SK-N-SH treated with all-trans-retinoic acid at 6 μM for 48 hours (cell line): ENCODE results near the gene CTNND2.

Source experiments
- ATAC-seq: fragments of 200-7000 bp; cut with Tn5 transposase; 3 replicates; pipeline ENCODE4 v1.9.1; 2020; ENCODE audit warnings: mild to moderate bottlenecking, moderate library complexity
- ARNTL ChIP-seq: fragments of 450-650 bp; formaldehyde crosslinking; IDR thresholded peaks from 2 replicates; pipeline ENCODE4 v1.5.0; 2020; ENCODE audit warnings: low read depth, mild to moderate bottlenecking, moderate library complexity, borderline replicate concordance
- BACH2 ChIP-seq: fragments of 250-450 bp; sonication (Bioruptor Pico); IDR thresholded peaks from 2 replicates; pipeline ENCODE4 v1.9.0; 2021; ENCODE audit warnings: mild to moderate bottlenecking, borderline replicate concordance
- CREB5 ChIP-seq: fragments of 250-450 bp; sonication (Bioruptor Pico); IDR thresholded peaks from 2 replicates; pipeline ENCODE4 v1.5.1; 2020; ENCODE audit warnings: low read depth, mild to moderate bottlenecking, moderate library complexity
- CSDC2 ChIP-seq: fragments of 250-450 bp; sonication (Bioruptor Pico); IDR thresholded peaks from 2 replicates; pipeline ENCODE4 v1.5.0; 2020; ENCODE audit warnings: mild to moderate bottlenecking, moderate library complexity
- ESRRG ChIP-seq: fragments of 250-450 bp; sonication (Bioruptor Pico); IDR thresholded peaks from 2 replicates; pipeline ENCODE4 v1.6.1; 2021; ENCODE audit warnings: mild to moderate bottlenecking
- ISL1 ChIP-seq: fragments of 250-450 bp; sonication (Bioruptor Pico); IDR thresholded peaks from 2 replicates; pipeline ENCODE4 v2.1.2; 2022; ENCODE audit warnings: mild to moderate bottlenecking, moderate library complexity
- OSR1 ChIP-seq: fragments of 250-450 bp; sonication (Bioruptor Pico); IDR thresholded peaks from 2 replicates; pipeline ENCODE4 v1.8.0; 2022; ENCODE audit warnings: moderate library complexity, mild to moderate bottlenecking, inconsistent platforms
- PATZ1 ChIP-seq: fragments of 250-450 bp; sonication (Bioruptor Pico); IDR thresholded peaks from 2 replicates; pipeline ENCODE4 v1.8.0; 2020; ENCODE audit warnings: mild to moderate bottlenecking, moderate library complexity, borderline replicate concordance
- POU6F1 ChIP-seq: fragments of 250-450 bp; sonication (Bioruptor Pico); IDR thresholded peaks from 2 replicates; pipeline ENCODE4 v1.8.0; 2021; ENCODE audit warnings: low read depth, mild to moderate bottlenecking, moderate library complexity, borderline replicate concordance
- PPARA ChIP-seq: fragments of 250-450 bp; sonication (Bioruptor Pico); IDR thresholded peaks from 2 replicates; pipeline ENCODE4 v1.5.0; 2020; ENCODE audit warnings: mild to moderate bottlenecking, borderline replicate concordance
- RARB ChIP-seq: fragments of 250-450 bp; sonication (Bioruptor Pico); IDR thresholded peaks from 2 replicates; pipeline ENCODE4 v1.8.0; 2021; ENCODE audit warnings: mild to moderate bottlenecking, moderate library complexity
- TCF4 ChIP-seq: fragments of 250-450 bp; sonication (Bioruptor Pico); IDR thresholded peaks from 2 replicates; pipeline ENCODE4 v1.8.0; 2021; ENCODE audit warnings: mild to moderate bottlenecking, moderate library complexity, borderline replicate concordance
- TOX ChIP-seq: fragments of 250-450 bp; sonication (Bioruptor Pico); IDR thresholded peaks from 2 replicates; pipeline ENCODE4 v1.8.0; 2021; ENCODE audit warnings: mild to moderate bottlenecking, moderate library complexity, borderline replicate concordance
- ZC3H10 ChIP-seq: fragments of 250-450 bp; sonication (Bioruptor Pico); IDR thresholded peaks from 2 replicates; pipeline ENCODE4 v1.5.1; 2021; ENCODE audit warnings: mild to moderate bottlenecking, moderate library complexity
- ZFP3 ChIP-seq: fragments of 250-450 bp; sonication (Bioruptor Pico); IDR thresholded peaks from 2 replicates; pipeline ENCODE4 v1.5.0; 2020; ENCODE audit warnings: mild to moderate bottlenecking, moderate library complexity
- ZFP30 ChIP-seq: fragments of 450-650 bp; formaldehyde crosslinking; IDR thresholded peaks from 2 replicates; pipeline ENCODE4 v1.5.0; 2022; ENCODE audit warnings: mild to moderate bottlenecking, moderate library complexity
- ZNF565 ChIP-seq: fragments of 450-650 bp; formaldehyde crosslinking; conservative IDR thresholded peaks from 2 replicates; pipeline ENCODE4 v1.5.0; 2020; ENCODE audit warnings: low read depth, mild to moderate bottlenecking, moderate library complexity
- ZNF70 ChIP-seq: fragments of 450-650 bp; formaldehyde crosslinking; IDR thresholded peaks from 2 replicates; pipeline ENCODE4 v1.5.0; 2020; ENCODE audit warnings: mild to moderate bottlenecking, moderate library complexity
- ZNF8 ChIP-seq: fragments of 450-650 bp; formaldehyde crosslinking; IDR thresholded peaks from 2 replicates; pipeline ENCODE4 v1.5.0; 2020; ENCODE audit warnings: mild to moderate bottlenecking, moderate library complexity
- TF ChIP-seq, protein P1 (sequence below): fragments of 250-450 bp; sonication (Bioruptor Pico); IDR thresholded peaks from 2 replicates; pipeline ENCODE4 v1.5.1; 2021; ENCODE audit warnings: mild to moderate bottlenecking, moderate library complexity
- TF ChIP-seq, protein P2 (sequence below): fragments of 250-450 bp; sonication (Bioruptor Pico); IDR thresholded peaks from 2 replicates; pipeline ENCODE4 v1.5.0; 2020; ENCODE audit warnings: mild to moderate bottlenecking, moderate library complexity

The CTNND2 gene

DNA sequence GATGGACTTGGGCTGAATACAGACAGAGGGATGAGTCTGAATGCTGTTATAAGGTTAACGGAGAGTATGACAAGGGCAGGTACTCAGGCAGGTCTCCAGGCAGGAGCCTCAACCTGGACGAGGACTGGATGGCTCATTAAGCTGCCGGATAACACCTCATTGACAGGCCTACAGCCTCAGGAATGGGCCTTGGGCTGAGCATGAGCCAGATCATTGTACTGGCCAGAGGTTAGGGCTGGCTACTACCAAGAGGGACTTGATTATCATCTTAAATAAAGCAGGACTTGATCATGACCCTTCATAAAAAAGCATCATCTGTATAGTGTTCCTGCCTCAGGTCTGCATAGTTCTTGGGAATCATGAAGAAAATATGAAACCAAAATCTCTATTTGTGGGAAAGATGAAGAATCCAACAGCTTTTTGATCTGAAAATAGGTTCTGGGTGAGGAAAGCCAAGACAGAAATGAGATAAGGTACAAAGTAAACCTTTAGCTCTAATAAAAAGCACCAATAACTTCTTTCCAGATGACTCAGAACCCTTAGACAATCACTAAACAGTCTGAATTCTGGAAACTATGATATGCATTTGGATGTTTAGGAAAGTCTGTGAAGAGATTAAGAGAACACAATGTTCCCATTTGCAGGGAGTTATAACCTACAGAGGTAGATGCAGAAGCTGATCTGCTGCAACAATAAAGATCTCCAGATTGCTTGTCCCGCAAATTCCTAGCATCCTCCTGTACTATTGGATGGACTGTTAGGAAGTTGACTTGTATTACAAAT, 343.1 kb downstream of the CTNND2 start:
- TF ChIP-seq TCF4 (no peak), TOX (no peak), OSR1 (CRISPR knock-in tag) (no peak), ESRRG (CRISPR knock-in tag) (no peak), ARNTL (CRISPR knock-in tag) (no peak), ZNF70 (CRISPR knock-in tag) (no peak), RARB (CRISPR knock-in tag) (no peak)
- TF ChIP-seq, all 23 proteins: peak for 0
- ATAC-seq: no peak

DNA sequence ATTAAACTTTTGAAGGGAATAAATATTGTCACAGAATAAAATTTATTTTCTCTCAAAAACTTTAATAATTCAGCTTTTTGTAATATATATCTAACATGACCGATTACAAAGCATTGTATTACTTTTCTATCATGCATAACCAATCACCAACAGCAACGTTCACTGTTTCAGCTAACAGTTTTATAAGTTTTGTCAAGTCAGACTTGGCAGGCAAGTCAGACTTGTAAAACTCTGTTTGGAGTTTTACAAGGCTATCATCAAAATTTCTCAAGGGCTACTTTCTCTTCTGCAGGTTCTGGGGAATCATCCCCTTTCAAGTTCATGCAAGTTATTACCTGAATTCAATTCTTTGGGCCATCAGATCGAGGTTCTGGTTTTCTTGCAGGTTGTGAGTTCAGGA, 347.2 kb downstream of the CTNND2 start:
- ATAC-seq: no peak
- TF ChIP-seq ESRRG (CRISPR knock-in tag) (no peak), ZNF565 (CRISPR knock-in tag) (no peak), TOX (no peak), CSDC2 (CRISPR knock-in tag) (no peak), ARNTL (CRISPR knock-in tag) (no peak), PATZ1 (CRISPR knock-in tag) (no peak), POU6F1 (CRISPR knock-in tag) (no peak), ZC3H10 (CRISPR knock-in tag) (no peak)

DNA sequence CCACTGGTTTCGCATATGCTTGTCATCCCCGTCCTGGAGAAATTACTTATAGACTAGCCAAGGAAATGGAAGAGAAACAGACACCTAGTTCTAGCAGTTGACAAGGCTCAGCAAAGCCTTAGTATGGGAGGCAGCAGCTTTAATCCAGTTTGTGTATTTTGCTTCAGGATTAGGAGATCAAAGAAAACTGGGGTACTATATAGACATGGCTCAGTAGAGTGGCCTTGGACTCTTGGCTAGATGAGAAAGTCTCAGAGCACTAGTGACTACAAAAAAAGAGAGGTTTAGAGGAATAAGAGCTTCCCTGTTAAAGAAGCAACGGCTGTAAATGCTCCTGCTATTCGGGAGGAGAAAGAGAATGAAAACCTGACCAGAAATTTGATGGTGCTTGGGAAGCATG, 349.1 kb downstream of the CTNND2 start:
- no peak for ATAC-seq
- TF ChIP-seq ZFP3 (CRISPR knock-in tag): no peak
- no peak for TF ChIP-seq CSDC2 (CRISPR knock-in tag)
- TF ChIP-seq, protein P1, sequence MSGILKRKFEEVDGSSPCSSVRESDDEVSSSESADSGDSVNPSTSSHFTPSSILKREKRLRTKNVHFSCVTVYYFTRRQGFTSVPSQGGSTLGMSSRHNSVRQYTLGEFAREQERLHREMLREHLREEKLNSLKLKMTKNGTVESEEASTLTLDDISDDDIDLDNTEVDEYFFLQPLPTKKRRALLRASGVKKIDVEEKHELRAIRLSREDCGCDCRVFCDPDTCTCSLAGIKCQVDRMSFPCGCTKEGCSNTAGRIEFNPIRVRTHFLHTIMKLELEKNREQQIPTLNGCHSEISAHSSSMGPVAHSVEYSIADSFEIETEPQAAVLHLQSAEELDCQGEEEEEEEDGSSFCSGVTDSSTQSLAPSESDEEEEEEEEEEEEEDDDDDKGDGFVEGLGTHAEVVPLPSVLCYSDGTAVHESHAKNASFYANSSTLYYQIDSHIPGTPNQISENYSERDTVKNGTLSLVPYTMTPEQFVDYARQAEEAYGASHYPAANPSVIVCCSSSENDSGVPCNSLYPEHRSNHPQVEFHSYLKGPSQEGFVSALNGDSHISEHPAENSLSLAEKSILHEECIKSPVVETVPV: no peak
- no peak for TF ChIP-seq ZFP30
- no peak for TF ChIP-seq RARB (CRISPR knock-in tag)
- no peak for TF ChIP-seq ZNF565 (CRISPR knock-in tag)
- no peak for TF ChIP-seq TCF4
- TF ChIP-seq ZNF8 (CRISPR knock-in tag): no peak
- TF ChIP-seq ZNF70 (CRISPR knock-in tag): no peak
- TF ChIP-seq TOX: no peak
- TF ChIP-seq CREB5: no peak
- TF ChIP-seq, all 23 proteins: peak for 0

DNA sequence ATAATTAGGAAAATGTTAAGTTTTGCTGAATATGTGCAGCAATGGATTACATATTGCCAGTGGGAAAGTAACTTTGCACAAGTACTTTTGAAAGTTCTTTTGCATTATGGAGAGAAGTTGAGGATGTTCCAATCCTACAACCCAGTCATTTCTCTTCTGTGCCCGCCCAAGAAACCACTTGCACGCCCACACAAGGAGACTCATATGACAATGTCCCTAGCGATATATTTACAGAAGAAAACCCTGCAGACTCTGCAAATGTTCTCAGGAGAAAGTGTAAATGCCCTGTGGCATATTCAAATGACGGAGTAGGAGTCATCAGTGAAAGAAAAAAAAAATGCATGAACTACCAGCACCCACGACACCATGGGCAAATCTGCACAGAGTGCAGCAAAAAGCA, 356.5 kb downstream of the CTNND2 start:
- ATAC-seq: no peak
- TF ChIP-seq, protein P2, sequence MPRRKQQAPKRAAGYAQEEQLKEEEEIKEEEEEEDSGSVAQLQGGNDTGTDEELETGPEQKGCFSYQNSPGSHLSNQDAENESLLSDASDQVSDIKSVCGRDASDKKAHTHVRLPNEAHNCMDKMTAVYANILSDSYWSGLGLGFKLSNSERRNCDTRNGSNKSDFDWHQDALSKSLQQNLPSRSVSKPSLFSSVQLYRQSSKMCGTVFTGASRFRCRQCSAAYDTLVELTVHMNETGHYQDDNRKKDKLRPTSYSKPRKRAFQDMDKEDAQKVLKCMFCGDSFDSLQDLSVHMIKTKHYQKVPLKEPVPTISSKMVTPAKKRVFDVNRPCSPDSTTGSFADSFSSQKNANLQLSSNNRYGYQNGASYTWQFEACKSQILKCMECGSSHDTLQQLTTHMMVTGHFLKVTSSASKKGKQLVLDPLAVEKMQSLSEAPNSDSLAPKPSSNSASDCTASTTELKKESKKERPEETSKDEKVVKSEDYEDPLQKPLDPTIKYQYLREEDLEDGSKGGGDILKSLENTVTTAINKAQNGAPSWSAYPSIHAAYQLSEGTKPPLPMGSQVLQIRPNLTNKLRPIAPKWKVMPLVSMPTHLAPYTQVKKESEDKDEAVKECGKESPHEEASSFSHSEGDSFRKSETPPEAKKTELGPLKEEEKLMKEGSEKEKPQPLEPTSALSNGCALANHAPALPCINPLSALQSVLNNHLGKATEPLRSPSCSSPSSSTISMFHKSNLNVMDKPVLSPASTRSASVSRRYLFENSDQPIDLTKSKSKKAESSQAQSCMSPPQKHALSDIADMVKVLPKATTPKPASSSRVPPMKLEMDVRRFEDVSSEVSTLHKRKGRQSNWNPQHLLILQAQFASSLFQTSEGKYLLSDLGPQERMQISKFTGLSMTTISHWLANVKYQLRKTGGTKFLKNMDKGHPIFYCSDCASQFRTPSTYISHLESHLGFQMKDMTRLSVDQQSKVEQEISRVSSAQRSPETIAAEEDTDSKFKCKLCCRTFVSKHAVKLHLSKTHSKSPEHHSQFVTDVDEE (CRISPR knock-in tag): no peak
- TF ChIP-seq ZFP3 (CRISPR knock-in tag): no peak
- TF ChIP-seq POU6F1 (CRISPR knock-in tag): no peak
- TF ChIP-seq, protein P1: no peak
- no peak for TF ChIP-seq TCF4
- TF ChIP-seq ZNF70 (CRISPR knock-in tag): no peak
- no peak for TF ChIP-seq BACH2 (CRISPR knock-in tag)
- TF ChIP-seq CSDC2 (CRISPR knock-in tag): no peak
- no peak for TF ChIP-seq CREB5
- no peak for TF ChIP-seq RARB (CRISPR knock-in tag)
- no peak for TF ChIP-seq ISL1 (CRISPR knock-in tag)
- TF ChIP-seq ZC3H10 (CRISPR knock-in tag): no peak
- no peak for TF ChIP-seq PPARA (CRISPR knock-in tag)
